GM23248 (cell line): Measurements from ENCODE around the gene RAB35. TPM values are rescaled to one million over a fixed set of nuclear protein-coding genes. Genes with fewer than 3 reads are reported as not detected.

Experiments used
- DNase-seq: peaks from one replicate; pipeline ENCODE4 v3.0.0-alpha.2; 2015
- H2AFZ ChIP-seq: fragments of 200-600 bp; sonication (generic); 2 replicates; pipeline ENCODE4 v1.6.1; 2016; ENCODE audit warnings: antibody characterized with exemption
- H3F3A ChIP-seq: fragments of 200-600 bp; sonication (generic); 2 replicates; pipeline ENCODE4 v1.6.1; 2016; ENCODE audit warnings: mild to moderate bottlenecking, antibody characterized with exemption, mixed run types; ENCODE audit not compliant: insufficient read depth
- H3K27ac ChIP-seq: fragments of 200-600 bp; sonication (generic); 2 replicates; pipeline ENCODE4 v1.5.1; 2016; ENCODE audit warnings: mild to moderate bottlenecking
- H3K27me3 ChIP-seq: fragments of 200-600 bp; sonication (generic); replicated peaks from 2 replicates; pipeline ENCODE4 v1.6.1; 2016; ENCODE audit warnings: mild to moderate bottlenecking; ENCODE audit not compliant: insufficient read depth
- H3K36me3 ChIP-seq: fragments of 200-600 bp; sonication (generic); 2 replicates; pipeline ENCODE4 v1.6.1; 2016; ENCODE audit warnings: low read depth, mild to moderate bottlenecking
- H3K4me1 ChIP-seq: fragments of 200-600 bp; sonication (generic); 2 replicates; pipeline ENCODE4 v1.6.1; 2016; ENCODE audit warnings: mild to moderate bottlenecking; ENCODE audit not compliant: insufficient read depth
- H3K4me2 ChIP-seq: fragments of 200-600 bp; sonication (generic); one replicate; pipeline ENCODE4 v1.6.1; 2016; ENCODE audit warnings: mild to moderate bottlenecking; ENCODE audit not compliant: unreplicated experiment
- H3K4me3 ChIP-seq: fragments of 200-600 bp; sonication (generic); 2 replicates; pipeline ENCODE4 v1.5.1; 2016; ENCODE audit warnings: mild to moderate bottlenecking
- H3K79me2 ChIP-seq: fragments of 200-600 bp; sonication (generic); 2 replicates; pipeline ENCODE4 v1.6.1; 2016; ENCODE audit warnings: mild to moderate bottlenecking; ENCODE audit not compliant: insufficient read depth
- H3K9ac ChIP-seq: fragments of 200-600 bp; sonication (generic); 2 replicates; pipeline ENCODE4 v1.6.1; 2016; ENCODE audit warnings: mild to moderate bottlenecking
- H3K9me2 ChIP-seq: fragments of 200-600 bp; sonication (generic); 2 replicates; pipeline ENCODE4 v1.6.1; 2016; ENCODE audit warnings: mixed run types, mild to moderate bottlenecking, moderate library complexity; ENCODE audit not compliant: insufficient read depth
- H3K9me3 ChIP-seq: fragments of 200-600 bp; sonication (generic); one replicate; pipeline ENCODE4 v1.6.1; 2017; ENCODE audit warnings: low read depth
- H4K20me1 ChIP-seq: fragments of 200-600 bp; sonication (generic); 2 replicates; pipeline ENCODE4 v1.6.0; 2016; ENCODE audit not compliant: insufficient read depth
- EZH2 ChIP-seq: fragments of 200-600 bp; sonication (generic); IDR thresholded peaks from 2 replicates; pipeline ENCODE4 v1.6.1; 2018; ENCODE audit warnings: antibody characterized with exemption, mild to moderate bottlenecking; ENCODE audit not compliant: insufficient read depth, poor library complexity, severe bottlenecking
- EZH2phosphoT487 ChIP-seq: fragments of 200-600 bp; sonication (generic); IDR thresholded peaks from 2 replicates; pipeline ENCODE4 v1.6.1; 2018; ENCODE audit warnings: antibody characterized with exemption, moderate library complexity, mild to moderate bottlenecking, low read depth; ENCODE audit not compliant: insufficient read depth
- WGBS, 2 experiments: methylation state at CpG; one replicate each; pipeline ENCODE4 v1.1.6; 2015 to 2017; ENCODE audit warnings: low lambda C conversion rate in 2 of 2, low coverage in 1 of 2; ENCODE audit errors: missing lambda C conversion rate in 2 of 2; 5-methylcytosine and 5-hydroxymethylcytosine counted together
- in situ Hi-C: fragments of 300-500 bp; cut with MboI; formaldehyde crosslinking; loops from 2 replicates; pipeline ENCODE4 v1.15.0; 2020
- polyA plus RNA-seq: library from polyadenylated mRNA; unstranded; fragments of >200 nt; fragmentation: Nextera tagmentation; extraction: Ambion mirVana; gene quantifications from 2 replicates; pipeline ENCODE4 v1.2.1, GENCODE V29; 2016
- total RNA-seq: library from RNA; depleted of rRNA; stranded (reverse); fragments of >200 nt; shearing (Covaris generic); gene quantifications from 2 replicates; pipeline ENCODE4 v1.2.3, GENCODE V29; 2014

Gene RAB35
- total and polyA plus RNA-seq, 2 experiments from 2014 or later = 28.7 to 37.1 TPM

DNA sequence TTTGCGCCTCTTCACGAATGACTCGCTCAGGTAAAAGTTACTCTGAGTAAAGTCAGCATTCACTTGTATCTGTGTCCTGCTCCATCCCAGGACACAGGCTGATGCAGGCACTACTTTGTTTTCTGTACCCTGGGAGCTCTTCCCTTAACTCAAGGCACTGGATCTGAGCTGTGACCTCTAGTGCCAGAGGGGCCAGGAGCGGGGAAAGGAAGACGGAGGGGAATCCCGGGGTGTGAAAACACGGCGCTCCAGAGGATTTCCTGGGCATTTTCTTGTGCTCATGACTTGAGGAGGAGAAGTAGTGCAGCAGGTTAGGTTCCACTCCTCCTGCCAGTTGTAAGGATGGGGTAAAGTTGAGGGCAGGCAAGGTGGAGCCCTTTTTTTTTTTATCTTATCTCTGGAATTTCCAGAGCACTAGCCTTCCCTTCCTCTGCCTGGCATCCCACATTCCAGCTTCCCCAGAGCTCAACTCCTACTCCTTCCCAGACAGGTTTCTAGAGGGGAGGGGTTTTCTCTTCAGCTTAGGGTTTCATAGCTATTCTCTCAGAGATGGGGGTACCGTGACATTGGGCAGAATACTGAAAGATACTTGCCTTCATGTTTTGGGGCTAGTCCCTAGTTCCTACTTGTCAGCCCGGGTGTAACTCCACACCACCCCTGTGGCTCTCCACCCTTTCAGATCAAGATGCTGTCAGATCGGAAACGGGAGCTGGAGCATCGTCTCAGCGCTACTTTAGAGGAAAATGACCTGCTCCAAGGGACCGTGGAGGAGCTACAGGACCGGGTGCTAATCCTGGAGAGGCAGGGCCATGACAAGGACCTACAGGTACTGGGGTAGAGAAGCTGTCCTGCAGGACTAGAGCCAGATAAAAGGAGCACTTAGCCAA is 52.3 kb downstream of the RAB35 start:
- DNase-seq = no peak
- H3K9me3 ChIP-seq = no peaks in the 10 kb centered on the region
- H3F3A ChIP-seq = no peaks in the 10 kb centered on the region
- H3K4me3 ChIP-seq = no peak overlapping the region
- no peaks in the 10 kb centered on the region for H3K4me1 ChIP-seq
- TF ChIP-seq EZH2 = no peak
- no peak for TF ChIP-seq EZH2phosphoT487
- no peak overlapping the region for H2AFZ ChIP-seq
- H3K27ac ChIP-seq = no peak overlapping the region
- WGBS, 2 experiments = 53 to 54% methylated on average over 16 of the region's 16 CpGs
- H3K4me2 ChIP-seq = no peak overlapping the region
- H3K79me2 ChIP-seq = no peaks in the 10 kb centered on the region
- H3K27me3 ChIP-seq = peaks cover 71% of the 10 kb centered on the region
- no peak overlapping the region for H3K9ac ChIP-seq
- H4K20me1 ChIP-seq = no peaks in the 10 kb centered on the region
- H3K36me3 ChIP-seq = no peaks in the 10 kb centered on the region
- in situ Hi-C loops = no loop called here
- H3K9me2 ChIP-seq = no peaks in the 10 kb centered on the region

- H3F3A ChIP-seq = no peaks in the 10 kb centered on the region
- no peaks in the 10 kb centered on the region for H3K36me3 ChIP-seq
- H3K9me2 ChIP-seq = no peaks in the 10 kb centered on the region
- no peaks in the 10 kb centered on the region for H3K79me2 ChIP-seq
- H3K9ac ChIP-seq = no peak overlapping the region
- no peak overlapping the region for H2AFZ ChIP-seq
- DNase-seq = no peak
- peaks cover 70% of the 10 kb centered on the region for H3K27me3 ChIP-seq
- H4K20me1 ChIP-seq = no peaks in the 10 kb centered on the region
- H3K4me2 ChIP-seq = no peak overlapping the region
- H3K4me1 ChIP-seq = no peaks in the 10 kb centered on the region
- TF ChIP-seq EZH2 (no peak), EZH2phosphoT487 (no peak)
- WGBS, 2 experiments = 65 to 73% methylated on average over 3 of the region's 3 CpGs
- H3K4me3 ChIP-seq = no peak overlapping the region
- H3K27ac ChIP-seq = no peak overlapping the region
- no peaks in the 10 kb centered on the region for H3K9me3 ChIP-seq
- in situ Hi-C loops = no loop called here
Observed at GRCh38 chr12:120062976-120063579, 53.5 kb downstream of the RAB35 start.

- no peak overlapping the region for H3K4me3 ChIP-seq
- H3K27ac ChIP-seq = no peak overlapping the region
- no peaks in the 10 kb centered on the region for H3K9me2 ChIP-seq
- in situ Hi-C loops = no loop called here
- peaks cover 59% of the 10 kb centered on the region for H3K27me3 ChIP-seq
- no peaks in the 10 kb centered on the region for H4K20me1 ChIP-seq
- TF ChIP-seq EZH2phosphoT487 = no peak
- TF ChIP-seq EZH2 = no peak
- no peaks in the 10 kb centered on the region for H3F3A ChIP-seq
- no peak overlapping the region for H3K4me2 ChIP-seq
- no peak overlapping the region for H3K9ac ChIP-seq
- no peaks in the 10 kb centered on the region for H3K4me1 ChIP-seq
- no peaks in the 10 kb centered on the region for H3K36me3 ChIP-seq
- H3K9me3 ChIP-seq = no peaks in the 10 kb centered on the region
- no peaks in the 10 kb centered on the region for H3K79me2 ChIP-seq
- no peak for DNase-seq
- 27 to 34% methylated on average over 10 of the region's 10 CpGs for WGBS, 2 experiments
- H2AFZ ChIP-seq = no peak overlapping the region
Observed at GRCh38 chr12:120061575-120062214, 54.9 kb downstream of the RAB35 start.

GRCh38 chr12:120060717-120061116 is 55.8 kb downstream of the RAB35 start:
- H4K20me1 ChIP-seq = no peaks in the 10 kb centered on the region
- no peaks in the 10 kb centered on the region for H3K79me2 ChIP-seq
- no peak overlapping the region for H3K9ac ChIP-seq
- no peaks in the 10 kb centered on the region for H3K9me2 ChIP-seq
- H3K36me3 ChIP-seq = no peaks in the 10 kb centered on the region
- H3K27ac ChIP-seq = no peak overlapping the region
- DNase-seq = no peak
- in situ Hi-C loops = no loop called here
- 43 to 44% methylated on average over 5 of the region's 5 CpGs for WGBS, 2 experiments
- H2AFZ ChIP-seq = no peak overlapping the region
- H3F3A ChIP-seq = no peaks in the 10 kb centered on the region
- H3K4me3 ChIP-seq = no peak overlapping the region
- TF ChIP-seq EZH2 = no peak
- no peak for TF ChIP-seq EZH2phosphoT487
- no peak overlapping the region for H3K4me2 ChIP-seq
- H3K4me1 ChIP-seq = no peaks in the 10 kb centered on the region
- peaks cover 51% of the 10 kb centered on the region for H3K27me3 ChIP-seq
- H3K9me3 ChIP-seq = no peaks in the 10 kb centered on the region
